Measurements from ENCODE around the gene TEX2.
"Not testable (repeated sequence)": the region's sequence is repeated elsewhere in the genome, so short reads cannot be mapped to it uniquely, and the experiment has no call there.

The TEX2 gene

DNA sequence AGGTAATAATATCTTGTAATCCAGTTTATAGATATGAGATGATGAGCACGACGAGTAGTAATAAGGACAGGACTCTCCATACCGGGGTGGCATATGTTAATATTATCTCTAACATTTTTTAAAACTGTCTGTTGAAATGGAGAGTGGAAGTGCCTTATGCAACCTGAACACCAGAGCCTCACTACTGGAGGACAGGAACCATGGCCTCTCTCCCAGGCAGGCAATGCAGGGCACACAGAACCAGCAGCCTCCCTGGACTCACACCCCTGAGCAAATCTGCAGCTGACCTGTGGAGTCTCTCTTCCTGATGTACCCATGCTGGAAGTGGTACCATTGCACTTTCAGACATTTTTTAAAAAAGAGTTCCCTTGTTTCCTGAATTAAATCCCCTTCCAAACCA lies 78.0 kb downstream of the TEX2 start:
- TF ChIP-seq, protein P1, sequence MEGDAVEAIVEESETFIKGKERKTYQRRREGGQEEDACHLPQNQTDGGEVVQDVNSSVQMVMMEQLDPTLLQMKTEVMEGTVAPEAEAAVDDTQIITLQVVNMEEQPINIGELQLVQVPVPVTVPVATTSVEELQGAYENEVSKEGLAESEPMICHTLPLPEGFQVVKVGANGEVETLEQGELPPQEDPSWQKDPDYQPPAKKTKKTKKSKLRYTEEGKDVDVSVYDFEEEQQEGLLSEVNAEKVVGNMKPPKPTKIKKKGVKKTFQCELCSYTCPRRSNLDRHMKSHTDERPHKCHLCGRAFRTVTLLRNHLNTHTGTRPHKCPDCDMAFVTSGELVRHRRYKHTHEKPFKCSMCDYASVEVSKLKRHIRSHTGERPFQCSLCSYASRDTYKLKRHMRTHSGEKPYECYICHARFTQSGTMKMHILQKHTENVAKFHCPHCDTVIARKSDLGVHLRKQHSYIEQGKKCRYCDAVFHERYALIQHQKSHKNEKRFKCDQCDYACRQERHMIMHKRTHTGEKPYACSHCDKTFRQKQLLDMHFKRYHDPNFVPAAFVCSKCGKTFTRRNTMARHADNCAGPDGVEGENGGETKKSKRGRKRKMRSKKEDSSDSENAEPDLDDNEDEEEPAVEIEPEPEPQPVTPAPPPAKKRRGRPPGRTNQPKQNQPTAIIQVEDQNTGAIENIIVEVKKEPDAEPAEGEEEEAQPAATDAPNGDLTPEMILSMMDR (IDR thresholded peaks at IDR 0.05; ENCODE audit: borderline replicate concordance, control extremely low read depth, extremely low read depth, insufficient read depth, missing control alignments), result no peak
- no peak for DNase-seq (ENCODE audit: low spot score)
- in situ Hi-C loops (cut with MboI; ENCODE audit: low sequenced_read_pairs, unreplicated experiment), result no loop called here

DNA sequence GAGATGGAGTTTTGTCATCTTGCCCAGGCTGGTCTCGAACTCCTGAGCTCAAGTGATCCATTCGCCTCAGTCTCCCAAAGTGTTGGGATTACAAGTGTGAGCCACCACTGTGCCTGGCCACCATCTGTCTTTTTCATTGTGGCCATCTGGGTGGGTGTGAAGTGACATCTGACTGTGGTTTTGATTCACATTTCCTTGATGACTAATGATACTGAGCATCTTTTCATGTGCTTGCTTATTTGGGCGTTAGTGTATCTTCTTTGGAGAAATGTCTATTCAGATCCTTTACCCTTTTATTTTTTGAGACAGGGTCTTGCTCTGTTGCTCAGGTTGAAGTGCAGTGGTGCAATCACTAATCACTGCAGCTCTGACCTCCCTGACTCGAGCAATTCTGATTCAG lies 79.2 kb downstream of the TEX2 start:
- in situ Hi-C loops (cut with MboI; ENCODE audit: low sequenced_read_pairs, unreplicated experiment), result no loop called here
- TF ChIP-seq, protein P1 (IDR thresholded peaks at IDR 0.05; ENCODE audit: borderline replicate concordance, control extremely low read depth, extremely low read depth, insufficient read depth, missing control alignments), result no peak
- no peak for DNase-seq (ENCODE audit: low spot score)

- TF ChIP-seq, protein P1 (IDR thresholded peaks at IDR 0.05; ENCODE audit: borderline replicate concordance, control extremely low read depth, extremely low read depth, insufficient read depth, missing control alignments), result no peak
- DNase-seq (ENCODE audit: low spot score), result no peak
- in situ Hi-C loops (cut with MboI; ENCODE audit: low sequenced_read_pairs, unreplicated experiment), result no loop called here
These were observed 80.6 kb downstream of the TEX2 start for GRCh38 chr17:64182325-64183012.

DNA sequence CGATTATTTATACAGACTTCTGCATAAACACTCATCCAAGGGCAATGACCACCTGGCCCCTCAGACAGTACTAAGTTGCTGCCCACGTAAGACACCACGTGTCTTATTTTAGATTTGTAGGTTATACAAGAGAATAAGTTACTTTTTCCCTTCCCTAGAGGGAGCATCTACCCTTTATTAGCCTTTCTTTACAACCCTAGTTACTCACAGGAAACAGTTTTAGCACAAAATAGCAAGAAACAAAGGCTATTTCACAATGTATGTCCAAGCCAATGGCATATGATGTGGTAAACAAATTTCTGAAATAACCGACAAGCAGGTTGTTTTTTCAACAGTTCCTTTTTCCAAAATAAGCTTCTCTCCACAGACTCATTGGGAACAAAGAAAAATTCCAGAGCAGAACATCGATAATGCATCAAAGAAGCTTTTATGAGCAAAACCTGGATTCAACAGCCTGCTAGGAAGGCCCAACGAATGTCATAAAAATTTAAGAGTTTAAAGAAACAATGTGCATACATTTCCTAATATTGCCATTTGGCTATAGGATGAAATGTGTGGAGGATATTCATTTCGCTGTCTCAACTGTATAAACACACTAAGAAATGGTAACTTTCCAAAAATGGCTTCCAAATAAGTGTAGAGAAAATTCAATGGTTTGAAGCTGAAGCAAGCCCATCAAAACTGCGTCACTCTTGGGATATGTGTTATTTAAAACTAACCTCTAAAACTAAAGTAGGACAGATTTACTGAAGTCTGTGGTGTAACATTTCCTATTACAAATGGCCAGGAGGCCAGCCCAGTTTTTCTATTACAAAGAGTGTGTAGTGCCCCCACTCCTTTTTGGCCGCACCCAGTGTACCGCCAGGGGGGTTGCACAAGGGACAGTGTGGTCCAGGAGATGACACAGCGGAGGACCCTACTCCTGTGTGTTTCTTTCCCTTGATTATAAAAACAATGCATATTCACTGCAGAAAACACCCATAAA lies 82.7 kb downstream of the TEX2 start:
- no peak for DNase-seq (ENCODE audit: low spot score)
- TF ChIP-seq, protein P1 (IDR thresholded peaks at IDR 0.05; ENCODE audit: borderline replicate concordance, control extremely low read depth, extremely low read depth, insufficient read depth, missing control alignments), result no peak

GRCh38 chr17:64179024-64179423 lies 84.0 kb downstream of the TEX2 start:
- in situ Hi-C loops (cut with MboI; ENCODE audit: low sequenced_read_pairs, unreplicated experiment); DNase-seq (ENCODE audit: low spot score): not testable (repeated sequence)

More for the DNA sequence above, 82.7 kb downstream of the TEX2 start:
- in situ Hi-C loops (cut with MboI; ENCODE audit: low sequenced_read_pairs, unreplicated experiment), result no loop called here

GRCh38 chr17:64178011-64178825 lies 84.8 kb downstream of the TEX2 start:
- TF ChIP-seq, protein P1 (IDR thresholded peaks at IDR 0.05; ENCODE audit: borderline replicate concordance, control extremely low read depth, extremely low read depth, insufficient read depth, missing control alignments), result no peak
- no peak for DNase-seq (ENCODE audit: low spot score)
- in situ Hi-C loops (cut with MboI; ENCODE audit: low sequenced_read_pairs, unreplicated experiment), result no loop called here

Measured in GM13976 (cell line).